Activated CD8-positive, alpha-beta memory T cell treated with anti-CD3 and anti-CD28 coated beads, Interleukin-2, amount 50 U/mL, for 48 hours (primary cell): ENCODE results near the gene HACL1.
"Not testable (repeated sequence)": the region's sequence is repeated elsewhere in the genome, so short reads cannot be mapped to it uniquely, and the experiment has no call there.

Experiments
- DNase-seq: peaks from one replicate; pipeline ENCODE4 v3.0.0-alpha.2; 2020

Gene HACL1

DNA sequence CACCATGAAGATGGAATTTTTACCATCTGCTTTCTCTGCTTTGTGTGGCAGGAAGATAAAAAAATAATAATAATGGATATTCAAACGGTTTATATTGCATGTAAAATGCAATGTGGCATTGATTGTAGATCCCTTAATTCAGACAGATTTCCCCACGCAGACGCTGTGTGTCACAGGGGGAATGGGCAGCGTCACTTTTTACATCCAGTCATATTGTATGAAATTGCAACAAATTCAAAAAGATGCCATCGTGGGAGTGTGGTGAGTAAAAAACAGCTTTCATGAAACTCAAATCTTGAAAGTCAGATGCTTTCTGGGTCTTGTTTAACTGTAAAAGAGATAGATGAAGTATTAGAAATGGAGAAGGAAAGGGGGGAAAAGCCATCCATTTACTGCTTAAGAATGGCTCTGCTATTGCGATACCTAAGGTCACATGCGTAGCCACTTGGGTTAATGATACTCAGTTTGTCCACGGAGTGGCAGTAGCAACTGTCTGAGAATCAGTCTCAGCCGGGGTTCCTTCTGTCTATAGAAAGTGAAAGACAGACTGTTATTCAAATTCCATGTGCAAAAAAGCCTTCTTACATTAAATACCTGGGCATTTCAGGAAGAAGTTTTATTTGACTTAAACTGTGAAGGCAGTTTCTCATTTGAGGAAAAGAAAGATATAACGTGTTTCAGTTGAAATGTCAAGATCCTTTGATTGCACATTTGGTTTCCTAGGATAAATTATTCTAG is 28.7 kb upstream of the HACL1 start:
- DNase-seq: no peak

DNA sequence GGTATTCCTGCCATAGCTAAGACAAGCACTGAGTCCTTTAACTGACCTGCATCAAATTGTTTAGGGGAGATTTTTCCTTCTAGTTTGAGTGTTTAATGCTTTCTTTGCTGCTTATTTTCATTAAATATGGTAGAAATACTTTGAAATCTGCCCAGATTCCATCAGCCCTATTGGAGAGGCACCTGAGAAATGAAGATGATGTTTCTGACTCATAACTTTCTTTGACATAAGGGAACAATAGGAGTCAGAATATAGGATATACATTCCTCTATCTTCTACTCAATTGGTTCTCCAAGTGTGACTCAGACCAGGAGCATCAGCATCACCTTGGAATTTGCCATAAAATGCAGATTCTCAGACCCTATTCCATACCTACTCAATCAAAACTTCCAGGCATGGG is 27.6 kb upstream of the HACL1 start:
- DNase-seq: no peak

DNA sequence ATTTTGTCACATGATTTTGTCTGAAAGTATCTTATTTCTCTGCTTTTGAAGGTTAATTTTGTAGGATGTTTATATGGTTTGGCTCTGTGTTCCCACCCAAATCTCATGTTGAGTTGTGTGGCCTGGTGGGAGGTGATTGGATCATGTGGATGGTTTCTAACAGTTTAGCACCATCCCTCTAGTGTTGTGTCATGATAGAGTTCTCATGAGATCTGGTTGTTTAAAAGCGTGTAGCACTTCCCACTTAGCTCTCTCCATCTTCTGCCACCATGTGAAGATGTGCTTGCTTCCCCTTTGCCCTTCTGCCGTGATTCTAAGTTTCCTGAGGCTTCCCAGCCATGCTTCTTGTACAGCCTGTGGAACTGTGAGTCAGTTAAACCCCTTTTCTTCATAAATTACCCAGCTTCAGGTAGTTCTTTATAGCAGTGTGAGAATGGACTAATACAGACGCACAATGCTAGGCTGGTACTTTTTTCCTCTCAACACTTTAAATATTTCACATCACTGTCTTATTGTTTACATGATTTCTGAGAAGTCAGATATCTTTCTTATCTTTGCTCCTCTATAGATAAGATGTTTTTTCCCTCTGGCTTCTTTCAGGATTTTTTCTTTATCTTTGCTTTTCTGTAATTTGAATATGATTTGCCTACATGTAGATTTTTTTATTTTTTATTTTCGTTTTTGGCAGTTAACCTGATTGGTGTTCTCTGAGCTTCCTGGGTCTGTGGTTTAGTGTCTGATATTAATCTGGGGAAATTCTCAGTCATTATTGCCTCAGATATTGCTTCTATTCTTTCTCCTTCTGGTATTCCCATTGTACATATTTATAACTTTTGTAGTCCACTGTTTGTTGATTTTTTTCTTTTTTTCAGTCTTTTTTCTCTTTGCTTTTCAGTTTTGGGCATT is 22.4 kb upstream of the HACL1 start:
- DNase-seq: no peak

DNA sequence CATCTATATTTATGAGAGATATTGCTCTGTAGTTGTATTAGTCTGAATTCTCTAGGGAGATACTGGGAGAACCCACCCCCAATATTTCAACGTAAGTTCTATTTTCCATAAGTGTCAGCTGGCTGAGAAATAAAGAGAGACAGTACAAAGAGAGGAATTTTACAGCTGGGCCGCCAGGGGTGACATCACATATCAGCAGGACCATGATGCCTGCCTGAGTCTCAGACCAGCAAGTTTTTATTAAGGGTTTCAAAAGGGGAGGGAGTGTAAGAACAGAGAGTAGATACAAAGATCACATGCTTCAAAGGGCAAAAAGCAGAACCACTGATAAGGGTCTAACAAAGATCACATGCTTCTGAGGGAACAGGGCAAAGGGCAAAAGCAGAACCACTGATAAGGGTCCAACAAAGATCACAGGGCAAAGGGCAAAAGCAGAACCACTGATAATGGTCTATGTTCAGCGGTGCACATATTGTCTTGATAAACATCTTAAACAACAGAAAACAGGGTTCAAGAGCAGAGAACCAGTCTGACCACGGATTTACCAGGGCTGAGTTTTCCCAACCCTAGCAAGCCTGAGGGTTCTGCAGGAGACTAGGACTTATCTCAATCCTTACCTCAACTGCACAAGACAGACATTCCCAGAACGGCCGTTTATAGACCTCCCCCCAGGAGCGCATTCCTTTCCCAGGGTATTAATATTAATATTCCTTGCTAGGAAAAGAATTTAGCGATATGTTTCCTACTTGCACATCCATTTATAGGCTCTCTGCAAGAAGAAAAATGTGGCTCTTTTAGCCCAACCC is 18.5 kb upstream of the HACL1 start:
- DNase-seq: not testable (repeated sequence)

DNA sequence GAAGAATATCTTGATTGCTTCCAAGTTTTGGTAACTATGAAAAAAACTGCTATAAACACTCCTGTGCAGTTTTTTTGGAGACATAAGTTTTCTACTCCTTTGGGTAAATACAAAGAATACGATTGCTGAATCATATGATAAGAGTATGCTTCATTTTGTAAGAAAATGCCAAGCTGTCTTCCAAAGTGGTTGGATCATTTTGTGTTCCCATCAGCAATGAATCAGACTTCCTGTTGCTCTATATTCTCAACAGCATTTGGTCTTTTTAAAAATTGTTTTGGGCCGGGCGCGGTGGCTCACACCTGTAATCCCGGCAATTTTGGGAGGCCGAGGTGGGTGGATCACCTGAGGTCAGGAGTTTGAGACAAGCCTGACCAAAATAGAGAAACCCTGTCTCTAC is 14.7 kb upstream of the HACL1 start:
- no peak for DNase-seq

DNA sequence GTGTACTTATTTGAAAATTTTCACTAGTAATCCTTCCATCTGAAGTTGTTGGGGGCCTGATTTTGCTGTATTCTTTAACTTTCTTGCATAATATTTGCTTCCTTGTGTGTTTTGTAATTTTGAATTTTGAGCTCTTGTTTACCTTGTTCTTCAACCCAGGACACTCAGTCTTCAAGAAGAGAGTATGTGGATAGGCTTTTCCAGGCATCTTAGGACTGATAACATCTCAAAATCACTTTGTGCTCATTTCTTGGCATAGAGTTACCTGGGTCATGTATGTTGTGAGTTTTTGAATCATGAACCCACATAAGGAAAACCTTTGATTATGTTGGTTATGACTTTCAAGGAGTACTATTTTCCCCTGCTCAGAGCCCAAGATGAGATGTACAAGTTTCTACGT is 13.6 kb upstream of the HACL1 start:
- DNase-seq: no peak

DNA sequence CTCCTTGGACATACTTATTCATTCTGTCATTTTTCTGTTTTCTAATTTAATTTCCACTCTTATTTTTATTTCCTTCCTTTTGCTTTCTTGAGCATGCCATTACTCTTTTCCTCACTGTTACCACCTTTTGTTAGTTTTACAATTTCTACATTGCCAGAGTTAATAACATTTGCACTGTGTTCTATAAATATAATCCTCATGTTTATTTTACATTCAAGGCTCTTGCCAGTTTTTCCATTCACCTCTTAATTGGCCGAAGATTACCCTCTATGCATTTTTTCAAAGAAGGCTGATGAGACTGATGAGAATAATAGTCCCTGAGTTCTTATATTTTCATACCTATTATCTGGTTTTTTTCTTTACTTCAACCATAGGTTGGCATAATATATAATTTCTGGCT is 10.6 kb upstream of the HACL1 start:
- DNase-seq: no peak

DNA sequence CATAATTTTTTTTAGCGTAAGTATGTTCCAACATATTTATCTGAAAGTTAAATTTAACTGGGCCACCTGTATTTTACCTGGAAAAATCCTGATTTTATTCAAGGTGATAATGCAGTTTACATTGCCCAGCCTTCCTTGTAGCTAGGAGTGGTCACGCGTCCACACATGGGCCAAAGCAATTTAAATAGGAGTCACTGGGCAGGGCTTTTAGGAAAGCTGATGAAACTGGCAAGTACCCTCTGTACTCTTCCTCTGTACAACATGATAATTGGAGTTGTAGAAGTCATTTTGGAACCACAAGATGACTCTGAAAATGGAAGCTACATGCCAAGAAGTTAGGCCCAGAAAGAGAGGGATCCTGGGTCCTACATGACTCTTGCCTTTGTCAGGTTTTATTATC is 9.6 kb upstream of the HACL1 start:
- no peak for DNase-seq

DNA sequence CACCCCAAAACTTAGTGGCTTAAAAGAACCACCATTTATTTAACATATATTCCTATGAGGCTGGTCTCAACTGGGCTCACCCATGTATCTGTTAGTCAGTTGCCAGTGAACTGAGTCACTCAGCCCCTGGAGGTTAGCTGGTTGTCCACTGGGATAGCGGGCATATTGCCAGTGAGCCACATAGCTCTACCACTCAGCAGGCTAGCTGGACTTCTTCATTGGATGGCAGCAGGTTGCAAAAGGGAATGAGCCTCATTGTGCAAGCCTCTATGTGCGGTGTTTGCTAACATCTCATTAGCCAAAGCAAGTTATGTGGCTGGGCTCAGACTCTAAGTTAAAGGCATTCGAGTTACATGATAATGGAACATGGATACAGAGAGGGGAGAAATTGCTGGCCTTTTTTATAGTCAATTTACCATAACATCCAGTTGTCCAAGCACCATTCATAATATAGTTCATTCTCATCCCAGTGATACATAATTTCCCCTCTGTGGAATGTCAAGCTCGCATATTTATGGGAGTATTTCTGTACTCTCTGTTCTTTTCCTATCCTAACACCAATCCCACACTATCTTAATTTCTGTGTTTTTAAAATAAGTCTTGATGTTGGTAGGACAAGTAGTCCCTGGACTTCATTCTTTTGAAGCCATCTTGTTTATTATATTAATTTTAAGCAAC is 8.9 kb upstream of the HACL1 start:
- no peak for DNase-seq

DNA sequence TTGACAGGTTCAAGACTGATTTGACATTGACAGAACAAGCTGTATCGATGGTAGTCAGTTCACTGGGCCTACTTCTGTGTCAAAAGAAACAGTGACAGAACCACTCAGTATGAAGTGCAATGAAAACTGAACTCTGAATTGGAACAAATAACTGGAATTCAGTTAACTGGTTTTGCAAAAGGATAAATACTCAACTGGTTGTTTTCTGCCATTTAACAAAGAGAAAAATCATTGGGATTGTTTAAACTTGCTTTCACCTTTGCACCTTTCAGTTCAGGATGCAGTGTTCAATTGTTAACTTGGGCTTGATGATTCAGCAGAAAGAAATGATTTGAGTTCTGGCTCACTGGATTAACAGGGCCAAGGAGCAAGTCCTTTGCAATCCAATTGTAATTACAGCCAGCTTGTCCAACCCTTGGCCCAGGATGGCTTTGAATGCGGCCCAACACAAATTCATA is 5.1 kb upstream of the HACL1 start:
- no peak for DNase-seq

DNA sequence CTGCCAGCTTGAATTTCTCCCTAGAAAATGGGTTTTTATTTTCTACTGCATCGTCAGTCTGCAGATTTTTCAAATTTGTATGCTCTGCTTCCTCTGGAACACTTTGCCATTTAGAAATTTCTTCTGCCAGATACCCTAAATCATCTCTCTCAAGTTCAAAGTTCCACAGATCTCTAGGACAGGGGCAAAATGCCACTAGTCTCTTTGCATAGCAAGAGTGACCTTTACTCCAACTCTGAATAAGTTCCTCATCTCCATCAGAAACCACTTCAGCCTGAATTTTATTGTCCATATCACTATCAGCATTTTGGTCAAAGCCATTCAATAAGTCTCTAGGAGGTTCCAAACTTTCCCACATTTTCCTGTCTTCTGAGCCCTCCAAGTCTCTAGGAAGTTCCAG is 3.2 kb upstream of the HACL1 start:
- DNase-seq: not testable (repeated sequence)

DNA sequence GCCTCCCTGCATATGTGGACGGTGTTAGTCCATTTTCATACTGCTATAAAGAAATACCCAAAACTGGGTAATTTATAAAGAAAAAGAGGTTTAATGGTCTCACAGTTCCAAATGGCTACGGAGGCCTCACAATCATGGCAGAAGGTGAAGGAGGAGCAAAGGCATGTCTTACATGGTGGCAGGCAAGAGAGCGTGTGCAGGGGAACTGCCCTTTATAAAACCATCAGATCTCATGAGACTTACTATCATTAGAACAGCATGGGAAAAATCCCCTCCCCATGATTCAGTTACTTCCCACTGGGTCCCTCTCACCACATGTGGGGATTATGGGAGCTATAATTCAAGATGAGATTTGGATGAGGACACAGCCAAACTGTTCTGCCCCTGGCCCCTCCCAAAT is 1.4 kb upstream of the HACL1 start:
- DNase-seq: not testable (repeated sequence)

DNA sequence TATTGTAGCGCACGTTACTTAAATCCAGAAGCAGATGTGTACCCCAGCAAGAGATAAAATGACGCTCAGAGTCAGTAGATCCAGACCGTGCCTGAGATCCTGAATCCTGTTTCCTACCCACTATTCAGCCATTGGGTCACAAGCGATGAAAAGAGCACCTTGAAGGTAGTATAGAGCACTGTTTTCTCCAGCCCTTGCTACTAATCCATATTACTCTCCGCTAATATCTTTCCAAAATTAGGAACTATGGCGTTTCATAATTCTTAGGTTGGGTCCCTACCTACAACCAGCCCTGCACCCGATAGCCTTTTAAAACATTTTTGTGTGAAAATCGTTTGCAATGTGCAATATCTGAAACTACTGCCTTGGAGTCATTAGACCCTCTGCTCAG is 772 bp upstream of the HACL1 start:
- DNase-seq: no peak

DNA sequence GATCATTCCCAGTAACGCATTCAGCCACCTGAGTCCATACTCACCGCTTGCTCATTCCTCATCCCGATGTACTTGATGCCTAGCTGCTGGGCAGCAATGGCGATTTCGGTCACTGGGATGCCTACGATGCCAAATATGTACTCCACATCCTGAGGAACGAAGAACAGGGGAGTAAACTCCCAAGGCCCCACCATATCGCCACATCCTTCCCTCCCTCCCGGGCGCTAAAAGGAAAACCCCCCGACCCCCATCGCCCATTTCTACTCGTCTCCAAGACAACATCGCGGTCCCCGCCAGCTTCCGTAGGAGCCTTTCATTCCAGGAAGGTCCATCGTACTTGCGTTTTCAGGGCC is 347 bp downstream of the HACL1 start:
- no peak for DNase-seq

DNA sequence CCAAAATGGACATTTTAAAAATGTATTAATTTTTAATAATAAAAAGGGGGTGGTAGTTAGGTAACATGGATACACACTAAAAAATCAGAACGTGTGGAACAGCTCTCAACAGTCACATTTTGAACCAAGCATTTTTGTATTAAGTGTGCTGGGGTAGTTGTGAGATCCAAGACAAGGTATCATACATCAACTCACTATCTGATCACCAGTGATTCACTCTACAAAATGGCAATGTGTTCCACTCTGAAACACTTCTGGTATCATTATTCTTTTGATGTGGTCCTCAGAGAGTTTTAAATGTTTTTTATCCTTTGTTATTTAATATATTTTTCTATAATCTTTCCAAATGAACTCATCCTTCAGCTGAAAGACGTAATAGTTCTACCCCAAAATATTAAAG is 5.4 kb downstream of the HACL1 start:
- no peak for DNase-seq

DNA sequence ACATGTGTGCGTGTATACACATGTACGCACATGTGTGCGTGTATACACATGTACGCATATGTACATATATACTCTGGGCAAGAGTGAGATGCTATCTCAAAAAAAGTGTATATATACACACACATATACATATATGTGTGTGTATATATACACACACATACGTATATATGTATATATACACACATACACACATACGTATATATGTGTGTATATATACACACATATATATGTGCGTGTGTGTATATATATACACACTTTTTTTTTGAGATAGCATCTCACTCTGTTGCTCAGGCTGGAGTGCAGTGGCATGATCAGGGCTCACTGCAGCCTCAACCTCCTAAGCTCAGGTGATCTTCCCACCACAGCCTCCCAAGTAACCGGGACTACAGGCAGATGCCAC is 8.4 kb downstream of the HACL1 start:
- DNase-seq: no peak

DNA sequence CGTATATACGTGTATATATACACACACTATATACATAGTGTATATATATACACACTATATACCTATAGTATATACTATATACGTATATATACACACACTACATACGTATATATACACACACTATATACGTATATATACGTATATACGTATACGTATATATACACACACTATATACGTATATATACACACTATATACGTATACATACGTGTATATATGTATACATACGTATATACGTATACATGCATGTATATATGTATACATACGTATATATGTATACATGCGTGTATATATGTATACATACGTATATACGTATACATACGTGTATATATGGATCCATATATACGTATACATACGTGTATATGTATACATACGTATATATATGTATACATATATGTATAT is 9.4 kb downstream of the HACL1 start:
- DNase-seq: no peak

DNA sequence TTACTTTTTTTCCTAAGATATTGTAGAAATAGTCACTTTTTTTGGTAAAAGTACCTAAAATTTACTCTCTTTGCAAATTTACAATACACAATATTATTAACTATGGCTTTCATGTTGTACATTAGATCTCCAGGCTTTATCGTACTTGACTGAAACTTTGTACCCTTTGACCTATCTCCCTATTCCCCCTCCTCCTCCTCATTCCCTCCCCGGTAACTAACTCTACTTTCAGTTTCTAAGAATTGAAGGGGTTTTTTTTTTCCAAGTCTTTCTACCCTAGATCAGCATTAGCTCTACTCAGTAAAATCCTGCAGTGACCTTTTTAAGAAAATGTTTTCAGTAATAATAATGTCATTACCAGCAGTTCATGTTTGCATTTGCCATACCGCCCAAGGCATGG is 10.1 kb downstream of the HACL1 start:
- no peak for DNase-seq

DNA sequence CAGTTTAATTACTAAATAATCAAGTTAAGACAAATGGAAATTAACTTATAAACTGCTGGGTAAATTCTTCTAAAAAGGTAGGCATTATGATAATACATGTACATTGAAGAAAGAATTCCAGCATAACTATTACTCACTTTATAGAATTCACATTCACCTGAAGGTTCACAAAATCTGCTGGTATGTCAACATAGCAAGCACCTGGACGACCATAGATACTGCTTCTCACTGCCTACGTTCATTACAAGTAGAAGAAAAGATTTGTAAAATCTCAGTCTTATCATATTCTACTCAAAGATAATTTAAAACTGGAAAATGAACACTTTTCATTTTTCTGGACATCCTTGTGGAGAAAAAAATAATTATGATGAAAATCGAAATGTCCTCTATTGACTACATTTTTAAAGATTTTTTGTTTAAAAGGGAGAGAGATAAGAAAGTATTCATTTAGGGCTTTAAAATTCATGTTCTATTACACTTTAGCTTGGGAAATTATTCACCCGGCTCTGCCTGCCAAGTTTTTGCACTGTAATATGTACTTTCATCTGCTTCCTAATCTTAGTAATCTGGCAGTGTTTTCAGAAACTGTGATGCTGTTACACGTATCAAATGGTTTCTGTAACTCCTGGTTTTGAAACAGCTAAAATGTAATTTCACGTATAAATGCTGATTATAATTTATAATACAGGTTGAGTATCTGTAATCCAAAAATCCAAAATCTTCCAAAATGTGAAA is 16.1 kb downstream of the HACL1 start:
- no peak for DNase-seq

DNA sequence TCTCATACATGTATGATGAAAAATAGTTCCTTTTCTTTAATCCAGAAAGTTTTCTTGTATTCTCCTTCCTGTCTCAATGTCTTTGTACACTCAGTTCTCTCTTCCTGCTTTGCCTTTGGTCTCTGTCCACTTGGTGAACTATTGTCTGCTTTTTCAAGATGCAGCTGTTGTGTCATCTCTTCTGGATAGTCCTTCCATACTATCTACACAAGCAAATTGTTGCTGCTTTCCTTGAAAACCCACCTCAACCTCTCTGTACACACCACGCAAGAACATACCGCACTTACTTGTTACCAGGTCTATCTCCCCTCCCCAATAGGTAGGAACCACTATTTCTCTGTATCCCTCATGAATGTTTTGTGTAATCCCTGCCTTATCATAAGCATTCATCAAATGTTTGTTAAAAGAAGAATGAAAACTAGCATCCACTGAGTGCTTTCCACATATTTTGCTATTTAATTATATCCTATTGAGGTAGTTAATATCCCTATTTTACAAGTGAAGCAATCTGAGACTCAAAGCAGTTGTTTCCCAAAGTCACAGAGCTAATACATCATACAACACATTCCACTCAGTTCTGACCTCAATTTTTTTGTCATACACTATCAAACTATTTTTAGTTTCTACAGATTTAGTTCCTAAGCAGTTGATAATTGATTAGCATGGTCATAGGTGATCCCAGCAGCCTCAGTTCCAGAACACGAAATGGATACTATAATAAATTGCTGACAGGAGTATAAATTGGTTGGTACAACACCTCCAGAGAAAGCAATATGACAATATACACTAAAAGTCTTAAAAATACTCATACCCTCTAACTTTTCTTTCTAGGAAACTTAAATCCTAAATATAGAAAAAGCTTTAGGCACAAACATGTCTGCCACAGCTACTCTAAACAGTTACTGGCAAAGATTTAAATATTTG is 19.6 kb downstream of the HACL1 start:
- DNase-seq: no peak

DNA sequence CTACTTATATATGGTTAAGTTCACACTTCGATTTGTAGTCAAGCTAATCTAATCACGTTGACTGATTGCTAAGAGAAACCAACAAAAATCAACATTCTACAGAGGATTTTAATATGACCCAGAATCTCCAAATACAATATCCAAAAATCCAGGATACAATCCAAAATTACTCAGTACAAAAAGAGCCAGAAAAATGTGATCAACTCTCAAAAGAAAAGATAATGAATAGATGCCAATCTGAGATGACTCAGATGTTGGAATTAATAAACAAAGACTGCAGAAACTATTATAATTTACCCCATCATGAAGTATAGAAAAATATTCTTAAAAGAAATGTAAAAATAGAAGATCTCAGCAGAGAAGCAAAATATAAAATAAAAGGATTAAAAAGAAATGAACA is 22.3 kb downstream of the HACL1 start:
- no peak for DNase-seq
